HG03558 (cell line): ENCODE data around the gene TNS3.

Source experiments
- ATAC-seq: cut with Tn5 transposase; IDR thresholded peaks from one replicate; pipeline ENCODE4 v1.9.1; 2021; ENCODE audit warnings: moderate number of reproducible peaks; ENCODE audit not compliant: unreplicated experiment; ENCODE audit errors: extremely low read depth

Gene TNS3

GRCh38 chr7:47284691-47285635, 296.9 kb downstream of the TNS3 start:
- no peak for ATAC-seq

DNA sequence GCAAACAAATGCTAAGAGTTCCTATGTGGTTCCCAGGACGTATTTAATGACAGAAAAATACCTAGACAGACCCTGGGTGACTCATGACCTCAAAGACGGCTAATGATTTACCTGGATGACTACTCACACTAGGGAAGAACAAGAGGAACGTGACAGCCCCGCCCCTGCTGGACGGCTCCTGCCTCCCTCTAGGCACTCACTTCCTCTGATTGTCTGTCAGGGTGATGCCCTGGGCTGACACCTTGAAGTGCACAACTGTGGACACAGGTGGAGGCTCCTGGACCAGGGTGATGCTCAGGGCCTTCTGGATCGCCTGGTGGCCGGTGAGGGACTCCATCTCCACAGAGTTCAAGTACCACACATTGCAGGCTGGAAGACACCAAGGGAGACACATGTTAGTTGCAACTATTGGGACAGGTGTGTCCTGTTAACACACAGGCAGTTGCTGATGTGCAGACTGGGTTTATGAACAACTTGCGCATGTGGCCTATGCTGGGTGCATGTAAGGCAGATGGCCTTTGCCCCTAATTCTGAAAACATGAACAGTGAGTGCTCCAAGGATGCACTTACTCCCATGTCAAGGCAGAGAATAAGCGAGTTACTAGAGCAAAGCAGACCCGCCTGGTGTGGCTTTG, 298.3 kb downstream of the TNS3 start:
- peak; percentile 49 for ATAC-seq

GRCh38 chr7:47282790-47283496, 299.0 kb downstream of the TNS3 start:
- ATAC-seq, result no peak

- no peak for ATAC-seq
Measured at GRCh38 chr7:47281966-47282643, 299.8 kb downstream of the TNS3 start.

- ATAC-seq, result no peak
Measured at GRCh38 chr7:47281161-47281560, 300.8 kb downstream of the TNS3 start.

GRCh38 chr7:47280114-47280513, 301.8 kb downstream of the TNS3 start:
- no peak for ATAC-seq

GRCh38 chr7:47278043-47278442, 303.9 kb downstream of the TNS3 start:
- ATAC-seq, result no peak

DNA sequence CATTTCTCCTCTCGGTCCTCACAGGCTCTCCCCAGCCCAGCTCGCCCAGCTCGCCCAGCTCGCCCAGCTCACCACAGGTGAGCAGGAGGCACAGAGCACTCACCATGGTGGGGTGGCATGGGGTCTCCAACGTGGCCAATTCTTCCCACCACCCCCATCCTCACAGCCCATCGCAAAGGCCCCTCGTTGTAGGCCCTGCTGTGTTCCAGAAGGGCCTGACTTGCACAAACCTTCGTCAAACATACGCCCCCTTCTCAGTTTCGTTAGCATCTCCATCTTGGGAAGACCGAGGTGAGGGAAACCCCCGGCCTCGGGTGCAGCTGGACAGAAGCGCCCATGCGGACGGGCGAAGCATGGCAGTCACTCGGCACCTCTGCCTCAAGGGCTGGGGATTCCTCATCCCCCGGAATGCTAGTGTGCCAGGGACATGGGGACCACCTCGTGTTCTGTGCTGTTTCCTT, 304.6 kb downstream of the TNS3 start:
- ATAC-seq, result no peak

- no peak for ATAC-seq
Measured at GRCh38 chr7:47273974-47274766, 307.7 kb downstream of the TNS3 start.

GRCh38 chr7:47273088-47273487, 308.8 kb downstream of the TNS3 start:
- ATAC-seq, result no peak

GRCh38 chr7:47271749-47272148, 310.2 kb downstream of the TNS3 start:
- ATAC-seq, result no peak

- ATAC-seq, result no peak
Measured at GRCh38 chr7:47268851-47269836, 312.8 kb downstream of the TNS3 start.

GRCh38 chr7:47267346-47267745, 314.6 kb downstream of the TNS3 start:
- no peak for ATAC-seq

- no peak for ATAC-seq
Measured at GRCh38 chr7:47266799-47267198, 315.1 kb downstream of the TNS3 start.

DNA sequence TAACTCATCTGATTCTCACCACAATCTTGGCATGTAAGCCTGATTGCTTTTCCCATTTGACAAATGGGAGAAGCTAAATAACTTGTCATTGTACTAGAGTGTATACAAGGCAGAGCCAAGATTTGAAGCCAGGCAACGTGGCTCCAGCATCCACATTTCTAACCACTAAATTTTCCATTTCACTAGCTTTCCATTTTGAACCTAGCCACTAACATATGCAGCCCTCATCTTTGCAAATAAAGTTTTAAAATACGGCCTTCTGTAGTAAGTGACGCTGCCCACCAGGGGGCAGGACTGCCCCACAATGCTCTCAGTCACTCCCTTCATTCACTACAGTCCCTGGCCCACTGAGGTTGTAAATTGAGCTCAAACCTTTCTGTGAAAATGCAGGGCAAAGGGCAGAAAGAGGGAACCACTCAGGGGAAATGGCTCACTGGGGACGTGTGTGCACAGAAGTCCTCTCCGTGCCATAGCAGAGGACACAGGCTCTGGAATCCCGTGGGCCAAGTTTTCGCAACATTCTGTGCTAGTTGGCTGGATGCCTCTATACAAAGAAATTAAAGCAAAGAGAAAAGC, 315.7 kb downstream of the TNS3 start:
- no peak for ATAC-seq

- no peak for ATAC-seq
Measured at GRCh38 chr7:47265621-47266020, 316.3 kb downstream of the TNS3 start.

- ATAC-seq, result no peak
Measured at GRCh38 chr7:47264021-47264651, 317.8 kb downstream of the TNS3 start.

DNA sequence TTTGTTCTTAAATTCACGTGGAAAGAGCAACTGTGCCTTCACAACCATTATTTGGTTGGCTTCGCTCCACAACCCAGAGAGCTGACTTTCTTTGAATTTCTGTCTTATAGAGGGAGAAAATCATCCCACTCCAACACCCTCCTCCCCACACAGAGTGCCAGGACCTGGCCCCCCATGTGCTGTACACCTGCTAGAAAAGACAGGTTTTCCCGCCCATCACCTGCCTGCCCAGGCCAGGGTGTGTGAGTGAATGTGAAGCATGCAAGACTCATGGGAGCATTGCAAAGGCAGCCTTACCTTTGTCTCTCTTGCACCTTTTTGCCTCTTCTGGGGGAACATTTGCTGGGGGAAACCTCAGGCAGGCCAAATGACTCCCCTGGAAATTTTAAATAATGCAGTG, 319.0 kb downstream of the TNS3 start:
- ATAC-seq, result no peak
